Measurements from ENCODE around the gene FILIP1.
A peak's percentile ranks its signal among the peaks of the same experiment; 100 is the strongest.

FILIP1 gene

DNA sequence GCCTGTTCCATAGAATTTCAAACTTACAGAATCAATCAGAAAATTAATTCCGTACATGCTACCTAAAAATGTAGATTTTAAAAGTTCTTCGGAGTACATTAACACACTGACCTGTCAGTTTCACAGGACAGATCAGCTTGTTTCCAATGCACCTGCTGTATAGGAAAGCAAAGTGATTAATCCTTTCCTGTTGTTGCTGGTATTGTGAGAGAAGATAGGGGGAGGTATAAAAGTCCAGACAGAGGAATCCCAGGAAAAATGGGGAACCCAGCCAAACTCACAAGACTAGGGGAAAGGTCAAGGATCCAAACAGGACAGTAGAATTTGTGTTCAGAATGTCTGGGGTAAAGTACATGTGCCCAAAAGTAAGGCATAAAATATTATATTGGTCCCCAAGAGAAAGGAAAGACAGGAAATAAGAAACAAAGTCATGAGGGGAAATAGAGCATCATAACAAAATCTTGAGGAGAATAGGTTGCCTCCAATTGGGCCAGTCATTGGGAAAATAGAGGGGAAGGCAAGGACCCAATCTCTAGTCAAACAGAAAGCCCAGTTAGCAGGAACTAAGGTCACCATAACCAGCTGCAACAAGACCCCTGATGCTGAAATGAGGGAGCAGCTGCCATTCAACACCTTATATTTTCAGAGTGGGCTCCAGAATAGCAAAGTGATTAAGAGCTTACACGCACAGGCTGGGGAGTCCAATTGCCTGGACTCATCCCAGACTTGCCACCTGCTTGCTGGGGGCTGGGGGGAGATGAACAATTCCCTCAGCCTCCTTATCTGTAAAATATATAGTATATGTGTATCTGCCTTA, 10.3 kb downstream of the FILIP1 start:
- TF ChIP-seq, protein P1, sequence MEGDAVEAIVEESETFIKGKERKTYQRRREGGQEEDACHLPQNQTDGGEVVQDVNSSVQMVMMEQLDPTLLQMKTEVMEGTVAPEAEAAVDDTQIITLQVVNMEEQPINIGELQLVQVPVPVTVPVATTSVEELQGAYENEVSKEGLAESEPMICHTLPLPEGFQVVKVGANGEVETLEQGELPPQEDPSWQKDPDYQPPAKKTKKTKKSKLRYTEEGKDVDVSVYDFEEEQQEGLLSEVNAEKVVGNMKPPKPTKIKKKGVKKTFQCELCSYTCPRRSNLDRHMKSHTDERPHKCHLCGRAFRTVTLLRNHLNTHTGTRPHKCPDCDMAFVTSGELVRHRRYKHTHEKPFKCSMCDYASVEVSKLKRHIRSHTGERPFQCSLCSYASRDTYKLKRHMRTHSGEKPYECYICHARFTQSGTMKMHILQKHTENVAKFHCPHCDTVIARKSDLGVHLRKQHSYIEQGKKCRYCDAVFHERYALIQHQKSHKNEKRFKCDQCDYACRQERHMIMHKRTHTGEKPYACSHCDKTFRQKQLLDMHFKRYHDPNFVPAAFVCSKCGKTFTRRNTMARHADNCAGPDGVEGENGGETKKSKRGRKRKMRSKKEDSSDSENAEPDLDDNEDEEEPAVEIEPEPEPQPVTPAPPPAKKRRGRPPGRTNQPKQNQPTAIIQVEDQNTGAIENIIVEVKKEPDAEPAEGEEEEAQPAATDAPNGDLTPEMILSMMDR (IDR thresholded peaks at IDR 0.05; ENCODE audit: low read depth, low read length, missing control alignments), result no peak
- H3K4me3 ChIP-seq (ENCODE audit: low read depth, low read length), result no peak overlapping the region
- in situ Hi-C loops (cut with HindIII; ENCODE audit: low sequenced_read_pairs), result no loop called here
- no peak for DNase-seq (ENCODE audit: low read depth)

DNA sequence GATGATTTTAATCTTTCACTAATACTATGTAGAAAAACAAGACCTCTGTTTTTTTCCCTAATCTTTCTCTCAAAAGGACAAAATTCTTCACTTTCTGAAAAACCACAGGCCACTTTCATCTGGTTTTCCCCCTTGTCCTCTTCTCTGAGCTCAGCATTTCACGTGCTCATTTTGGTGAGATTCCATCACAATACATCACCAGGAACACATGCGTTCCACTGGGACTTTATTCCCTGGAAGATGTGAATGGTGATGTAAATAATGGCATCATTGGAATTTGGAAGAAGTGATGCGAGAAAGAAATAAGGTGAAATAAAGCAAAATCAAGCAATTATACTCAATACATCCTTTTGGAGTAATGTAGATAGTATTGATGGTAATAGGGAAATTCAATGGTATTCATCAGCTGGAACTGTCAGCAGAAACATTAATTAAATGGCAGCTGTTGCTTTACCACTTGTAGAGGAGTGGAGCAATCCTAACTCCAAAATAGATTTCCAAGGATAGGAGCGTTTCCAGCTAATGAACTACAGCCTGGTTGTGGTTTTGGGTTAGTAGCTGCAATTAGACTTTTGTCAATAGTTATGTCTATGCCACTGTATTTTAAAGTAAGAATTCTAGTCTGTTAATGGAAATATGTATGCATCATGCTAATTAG, 11.5 kb downstream of the FILIP1 start:
- in situ Hi-C loops (cut with HindIII; ENCODE audit: low sequenced_read_pairs), result no loop called here
- TF ChIP-seq, protein P1 (IDR thresholded peaks at IDR 0.05; ENCODE audit: low read depth, low read length, missing control alignments), result no peak
- DNase-seq (ENCODE audit: low read depth), result peak; percentile 39
- H3K4me3 ChIP-seq (ENCODE audit: low read depth, low read length), result no peak overlapping the region

DNA sequence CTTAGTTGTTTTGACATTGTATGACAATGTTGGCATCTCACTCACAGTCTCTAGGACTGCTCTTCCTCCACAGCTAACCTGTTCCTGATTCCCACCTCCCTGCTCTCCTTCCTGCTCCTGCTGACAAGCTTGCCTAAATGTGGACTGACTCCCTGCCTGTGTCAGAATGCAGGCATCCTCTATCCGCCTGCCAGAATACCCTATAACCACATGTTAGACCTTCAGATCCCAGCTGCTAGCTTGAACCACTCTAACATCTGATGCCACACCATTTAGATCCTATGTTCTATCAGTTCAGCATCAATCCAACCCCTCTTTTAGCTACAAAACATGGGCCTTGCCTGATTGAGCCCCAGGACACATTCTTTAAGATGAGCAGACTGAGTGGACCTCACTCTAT, 12.2 kb downstream of the FILIP1 start:
- no peak for DNase-seq (ENCODE audit: low read depth)
- in situ Hi-C loops (cut with HindIII; ENCODE audit: low sequenced_read_pairs), result no loop called here
- no peak overlapping the region for H3K4me3 ChIP-seq (ENCODE audit: low read depth, low read length)
- TF ChIP-seq, protein P1 (IDR thresholded peaks at IDR 0.05; ENCODE audit: low read depth, low read length, missing control alignments), result no peak

DNA sequence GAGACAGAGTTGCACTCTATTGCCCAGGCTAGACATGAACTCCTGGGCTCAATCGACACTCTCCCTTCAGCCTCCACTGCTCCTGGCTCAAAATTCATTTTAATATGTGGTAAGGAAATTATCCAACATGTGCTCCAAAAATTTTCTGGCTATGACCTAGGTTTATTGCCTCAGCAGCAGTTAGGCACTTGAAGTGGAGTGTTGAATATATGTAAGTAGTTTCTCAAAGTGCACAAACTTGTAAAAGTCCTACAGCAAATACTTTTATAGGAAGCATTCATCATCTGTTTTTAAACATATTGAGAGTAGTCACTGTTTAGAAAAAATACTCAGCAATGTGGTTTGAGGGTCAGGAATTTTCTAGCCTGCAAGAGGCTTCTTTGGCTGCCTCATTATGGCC, 13.2 kb downstream of the FILIP1 start:
- in situ Hi-C loops (cut with HindIII; ENCODE audit: low sequenced_read_pairs), result no loop called here
- DNase-seq (ENCODE audit: low read depth), result no peak
- H3K4me3 ChIP-seq (ENCODE audit: low read depth, low read length), result no peak overlapping the region
- TF ChIP-seq, protein P1 (IDR thresholded peaks at IDR 0.05; ENCODE audit: low read depth, low read length, missing control alignments), result no peak

DNA sequence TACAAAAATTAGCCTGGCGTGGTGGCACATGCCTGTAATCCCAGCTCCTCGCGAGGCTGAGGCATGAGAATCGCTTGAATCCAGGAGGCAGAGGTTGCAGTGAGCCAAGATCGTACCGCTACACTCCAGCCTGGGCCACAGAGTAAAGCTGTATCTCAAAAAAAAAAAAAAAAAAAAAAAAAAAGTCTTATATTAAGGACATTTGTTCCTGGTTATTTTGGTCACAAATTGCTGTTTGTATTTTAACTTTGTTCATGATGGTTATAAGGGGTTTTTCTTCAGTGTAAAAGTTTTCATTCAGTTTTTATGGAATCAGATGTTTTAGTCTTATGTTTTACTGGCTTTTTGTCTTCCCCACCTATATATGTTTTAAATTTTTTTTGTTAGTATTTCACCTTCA, 13.9 kb downstream of the FILIP1 start:
- TF ChIP-seq, protein P1 (IDR thresholded peaks at IDR 0.05; ENCODE audit: low read depth, low read length, missing control alignments), result no peak
- no peak for DNase-seq (ENCODE audit: low read depth)
- H3K4me3 ChIP-seq (ENCODE audit: low read depth, low read length), result no peak overlapping the region
- in situ Hi-C loops (cut with HindIII; ENCODE audit: low sequenced_read_pairs), result no loop called here

DNA sequence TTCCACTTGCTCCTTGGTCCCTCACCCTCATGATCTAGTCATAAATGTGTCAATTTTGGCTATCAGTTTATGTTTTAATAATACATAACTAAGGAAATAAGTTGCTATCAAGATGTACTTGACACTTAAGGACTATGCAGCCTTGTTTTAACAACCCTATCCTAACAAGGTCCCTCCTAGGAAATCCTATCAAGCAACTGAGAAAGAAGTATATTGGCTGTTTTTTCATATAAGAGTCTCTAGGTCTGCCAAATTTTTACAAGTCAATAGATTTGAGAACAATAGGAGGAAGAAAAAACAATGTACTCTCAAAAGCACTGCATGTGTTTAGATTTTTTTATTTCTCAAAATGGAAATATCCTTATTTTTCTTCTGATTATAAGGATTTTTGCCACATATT, 14.7 kb downstream of the FILIP1 start:
- in situ Hi-C loops (cut with HindIII; ENCODE audit: low sequenced_read_pairs), result no loop called here
- no peak for DNase-seq (ENCODE audit: low read depth)
- H3K4me3 ChIP-seq (ENCODE audit: low read depth, low read length), result no peak overlapping the region
- TF ChIP-seq, protein P1 (IDR thresholded peaks at IDR 0.05; ENCODE audit: low read depth, low read length, missing control alignments), result no peak
